Keratinocyte (primary cell): ENCODE results near the gene DSC3. TPM values are rescaled to one million over a fixed set of nuclear protein-coding genes. Genes with fewer than 3 reads are reported as not detected.

Experiments
- DNase-seq: peaks from one replicate; pipeline ENCODE4 v3.0.0-alpha.2; 2011; ENCODE audit warnings: low read depth, missing footprints, low spot score
- FAIRE-seq: peaks from 2 replicates; lab custom pipeline; 2011; peaks lifted over from hg19 to GRCh38; lab: Jason Lieb, UNC
- H2AFZ ChIP-seq: 2 replicates; pipeline ENCODE4 v1.6.0; 2012; ENCODE audit warnings: low read length, control low read depth, inconsistent platforms; ENCODE audit not compliant: control insufficient read depth
- H3K27ac ChIP-seq: 2 replicates; pipeline ENCODE4 v1.5.1; 2011; ENCODE audit warnings: low read length; ENCODE audit not compliant: control insufficient read depth, insufficient read depth
- H3K27me3 ChIP-seq: 3 replicates; pipeline ENCODE4 v1.6.0; 2011; ENCODE audit warnings: low read length; ENCODE audit not compliant: control insufficient read depth, insufficient read depth; ENCODE audit errors: extremely low read depth
- H3K36me3 ChIP-seq, 2 experiments: 2 replicates in 1 of 2; 3 replicates in 1 of 2; pipeline ENCODE4 v1.5.1; 2011; ENCODE audit warnings: low read length in 2 of 2, mild to moderate bottlenecking in 1 of 2; ENCODE audit not compliant: control insufficient read depth in 2 of 2, insufficient read depth in 2 of 2; ENCODE audit errors: extremely low read depth in 1 of 2
- H3K4me1 ChIP-seq: 3 replicates; pipeline ENCODE4 v1.5.1; 2011; ENCODE audit warnings: low read length; ENCODE audit not compliant: control insufficient read depth, insufficient read depth; ENCODE audit errors: extremely low read depth
- H3K4me2 ChIP-seq: 3 replicates; pipeline ENCODE4 v1.6.0; 2011; ENCODE audit warnings: low read depth, low read length; ENCODE audit not compliant: control insufficient read depth, insufficient read depth; ENCODE audit errors: extremely low read depth
- H3K4me3 ChIP-seq, 3 experiments: fragments of 200-600 bp in 1 of 3; sonication (generic) in 1 of 3; 2 replicates in 2 of 3; 3 replicates in 1 of 3; pipeline ENCODE4 v1.5.1; 2011 to 2016; ENCODE audit warnings: low read length in 3 of 3, mild to moderate bottlenecking in 3 of 3, control low read depth in 2 of 3, inconsistent platforms in 1 of 3, low read depth in 1 of 3, mixed read lengths in 1 of 3, mixed run types in 1 of 3, moderate library complexity in 1 of 3; ENCODE audit not compliant: control insufficient read depth in 2 of 3, insufficient read depth in 2 of 3; ENCODE audit errors: extremely low read depth in 1 of 3
- H3K79me2 ChIP-seq: 2 replicates; pipeline ENCODE4 v1.6.0; 2012; ENCODE audit warnings: low read length; ENCODE audit not compliant: control insufficient read depth, insufficient read depth
- H3K9ac ChIP-seq: 3 replicates; pipeline ENCODE4 v1.6.0; 2011; ENCODE audit warnings: low read length; ENCODE audit not compliant: control insufficient read depth, insufficient read depth; ENCODE audit errors: extremely low read depth
- H3K9me1 ChIP-seq: 3 replicates; pipeline ENCODE4 v1.6.0; 2011; ENCODE audit warnings: low read length; ENCODE audit not compliant: control insufficient read depth, insufficient read depth; ENCODE audit errors: extremely low read depth
- H3K9me3 ChIP-seq: 2 replicates; pipeline ENCODE4 v1.5.1; 2012; ENCODE audit warnings: low read depth, low read length; ENCODE audit not compliant: control insufficient read depth
- H4K20me1 ChIP-seq: 3 replicates; pipeline ENCODE4 v1.6.0; 2011; ENCODE audit warnings: low read length; ENCODE audit not compliant: control insufficient read depth, insufficient read depth; ENCODE audit errors: extremely low read depth
- EZH2 ChIP-seq: IDR thresholded peaks from one replicate; pipeline ENCODE4 v1.6.1; 2012; ENCODE audit warnings: inconsistent platforms, mild to moderate bottlenecking, low read length, moderate library complexity
- dilution Hi-C: fragments of 300-500 bp; cut with MboI; formaldehyde crosslinking; loops from one replicate; pipeline ENCODE4 v1.7.0; 2020; ENCODE audit warnings: low sequenced_read_pairs; ENCODE audit not compliant: extremely low pct_ligation_motif_present
- polyA plus RNA-seq, 5 experiments: library from polyadenylated mRNA; depleted of rRNA in 3 of 5; stranded (reverse) in 3 of 5; stranded (forward) in 1 of 5; unstranded in 1 of 5; fragments of >200 nt; gene quantifications; 1 replicate in 1 of 5; 2 replicates in 3 of 5; 3 replicates in 1 of 5; pipeline versions ENCODE4 v1.2.1 to v1.2.3, GENCODE V29; 2011 to 2012; ENCODE audit warnings: missing spikeins in 2 of 5, low read depth in 1 of 5, low replicate concordance in 1 of 5
- TF ChIP-seq, protein P1 (sequence below), 3 experiments: IDR thresholded peaks in 1 of 3; conservative IDR thresholded peaks in 1 of 3; optimal IDR thresholded peaks in 1 of 3; 2 replicates in 2 of 3; 3 replicates in 1 of 3; pipeline versions ENCODE3 to v1.5.1; 2011; ENCODE audit warnings: low read length in 3 of 3, mild to moderate bottlenecking in 3 of 3, moderate library complexity in 2 of 3, control low read depth in 1 of 3, inconsistent platforms in 1 of 3; ENCODE audit not compliant: insufficient read depth in 2 of 3; ENCODE audit errors: extremely low read depth in 1 of 3

DSC3 gene
- polyA plus RNA-seq, 1 donor (not counting 4 experiments of a cell fraction or from before 2014, with no cell fraction given): 116 TPM

DNA sequence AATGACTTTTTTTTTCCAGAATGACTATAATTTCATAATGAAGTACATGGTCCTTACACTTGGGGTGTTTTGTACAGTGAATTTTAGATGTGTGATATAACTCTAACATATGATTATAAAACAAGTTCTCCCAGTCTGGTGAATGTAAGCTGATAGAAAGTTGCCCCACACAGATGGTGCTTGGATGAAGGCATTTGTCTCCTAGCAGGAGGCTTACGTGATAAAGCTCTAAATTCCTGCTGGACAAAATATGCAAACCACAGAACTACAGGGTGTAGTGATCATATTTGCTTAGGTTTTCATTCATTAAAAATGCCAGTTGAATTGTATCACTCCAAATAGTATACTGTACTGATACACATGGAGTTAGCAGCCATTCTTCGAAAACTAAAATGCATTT, 85.5 kb downstream of the DSC3 start:
- Histone ChIP-seq H4K20me1 (no peaks in the 10 kb centered on the region), H3K9ac (no peak overlapping the region), H3K27ac (no peak overlapping the region), H3K4me3 (no peak overlapping the region), H3K79me2 (no peaks in the 10 kb centered on the region), H2AFZ (no peak overlapping the region), H3K36me3 (no peaks in the 10 kb centered on the region), H3K9me3 (no peaks in the 10 kb centered on the region), H3K4me1 (no peaks in the 10 kb centered on the region), H3K27me3 (no peaks in the 10 kb centered on the region), H3K9me1 (no peaks in the 10 kb centered on the region), H3K4me2 (no peak overlapping the region)
- TF ChIP-seq EZH2: no peak
- TF ChIP-seq, protein P1, sequence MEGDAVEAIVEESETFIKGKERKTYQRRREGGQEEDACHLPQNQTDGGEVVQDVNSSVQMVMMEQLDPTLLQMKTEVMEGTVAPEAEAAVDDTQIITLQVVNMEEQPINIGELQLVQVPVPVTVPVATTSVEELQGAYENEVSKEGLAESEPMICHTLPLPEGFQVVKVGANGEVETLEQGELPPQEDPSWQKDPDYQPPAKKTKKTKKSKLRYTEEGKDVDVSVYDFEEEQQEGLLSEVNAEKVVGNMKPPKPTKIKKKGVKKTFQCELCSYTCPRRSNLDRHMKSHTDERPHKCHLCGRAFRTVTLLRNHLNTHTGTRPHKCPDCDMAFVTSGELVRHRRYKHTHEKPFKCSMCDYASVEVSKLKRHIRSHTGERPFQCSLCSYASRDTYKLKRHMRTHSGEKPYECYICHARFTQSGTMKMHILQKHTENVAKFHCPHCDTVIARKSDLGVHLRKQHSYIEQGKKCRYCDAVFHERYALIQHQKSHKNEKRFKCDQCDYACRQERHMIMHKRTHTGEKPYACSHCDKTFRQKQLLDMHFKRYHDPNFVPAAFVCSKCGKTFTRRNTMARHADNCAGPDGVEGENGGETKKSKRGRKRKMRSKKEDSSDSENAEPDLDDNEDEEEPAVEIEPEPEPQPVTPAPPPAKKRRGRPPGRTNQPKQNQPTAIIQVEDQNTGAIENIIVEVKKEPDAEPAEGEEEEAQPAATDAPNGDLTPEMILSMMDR (optimal IDR thresholded peaks at IDR 0.05 in 1 of 3, IDR thresholded peaks at IDR 0.05 in 1 of 3, conservative IDR thresholded peaks at IDR 0.05 in 1 of 3; ENCODE audit: extremely low read depth in 1 of 3, insufficient read depth in 2 of 3, low read length in 3 of 3): no peak
- dilution Hi-C loops: no loop called here
- FAIRE-seq: no peak
- DNase-seq: no peak

DNA sequence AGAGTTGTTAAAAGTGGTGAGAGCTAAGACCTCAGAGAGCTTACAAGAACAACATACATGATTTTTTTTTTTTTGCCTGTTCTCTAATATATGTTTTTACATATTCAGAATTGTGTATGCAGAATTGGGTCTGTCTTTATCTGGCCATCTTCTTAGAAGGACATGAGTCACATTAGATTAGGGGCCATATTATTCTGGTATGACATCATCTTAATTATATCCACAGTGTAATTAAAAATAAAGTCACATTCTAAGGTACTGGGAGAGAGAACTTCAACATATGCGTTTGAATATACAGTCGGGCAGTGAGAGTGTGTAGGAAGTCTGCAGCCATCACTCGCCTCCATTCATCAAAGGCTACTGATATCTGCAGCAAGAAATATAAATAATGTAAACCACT, 88.3 kb downstream of the DSC3 start:
- no peaks in the 10 kb centered on the region for H3K79me2 ChIP-seq
- dilution Hi-C loops: no loop called here
- H3K36me3 ChIP-seq: no peaks in the 10 kb centered on the region
- TF ChIP-seq EZH2: no peak
- TF ChIP-seq, protein P1 (optimal IDR thresholded peaks at IDR 0.05 in 1 of 3, IDR thresholded peaks at IDR 0.05 in 1 of 3, conservative IDR thresholded peaks at IDR 0.05 in 1 of 3; ENCODE audit: extremely low read depth in 1 of 3, insufficient read depth in 2 of 3, low read length in 3 of 3): no peak
- H3K4me1 ChIP-seq: no peaks in the 10 kb centered on the region
- no peak overlapping the region for H3K9ac ChIP-seq
- no peaks in the 10 kb centered on the region for H3K27me3 ChIP-seq
- no peak overlapping the region for H2AFZ ChIP-seq
- no peak overlapping the region for H3K4me3 ChIP-seq
- H3K9me1 ChIP-seq: no peaks in the 10 kb centered on the region
- H4K20me1 ChIP-seq: no peaks in the 10 kb centered on the region
- FAIRE-seq: no peak
- H3K9me3 ChIP-seq: no peaks in the 10 kb centered on the region
- no peak overlapping the region for H3K4me2 ChIP-seq
- DNase-seq: no peak
- H3K27ac ChIP-seq: no peak overlapping the region
